HG02884 (cell line): ENCODE measurements around the gene EID3.

Experiments
- ATAC-seq: cut with Tn5 transposase; IDR thresholded peaks from one replicate; pipeline ENCODE4 v1.9.1; 2021; ENCODE audit warnings: mild to moderate bottlenecking, moderate library complexity; ENCODE audit not compliant: unreplicated experiment

The EID3 gene

DNA sequence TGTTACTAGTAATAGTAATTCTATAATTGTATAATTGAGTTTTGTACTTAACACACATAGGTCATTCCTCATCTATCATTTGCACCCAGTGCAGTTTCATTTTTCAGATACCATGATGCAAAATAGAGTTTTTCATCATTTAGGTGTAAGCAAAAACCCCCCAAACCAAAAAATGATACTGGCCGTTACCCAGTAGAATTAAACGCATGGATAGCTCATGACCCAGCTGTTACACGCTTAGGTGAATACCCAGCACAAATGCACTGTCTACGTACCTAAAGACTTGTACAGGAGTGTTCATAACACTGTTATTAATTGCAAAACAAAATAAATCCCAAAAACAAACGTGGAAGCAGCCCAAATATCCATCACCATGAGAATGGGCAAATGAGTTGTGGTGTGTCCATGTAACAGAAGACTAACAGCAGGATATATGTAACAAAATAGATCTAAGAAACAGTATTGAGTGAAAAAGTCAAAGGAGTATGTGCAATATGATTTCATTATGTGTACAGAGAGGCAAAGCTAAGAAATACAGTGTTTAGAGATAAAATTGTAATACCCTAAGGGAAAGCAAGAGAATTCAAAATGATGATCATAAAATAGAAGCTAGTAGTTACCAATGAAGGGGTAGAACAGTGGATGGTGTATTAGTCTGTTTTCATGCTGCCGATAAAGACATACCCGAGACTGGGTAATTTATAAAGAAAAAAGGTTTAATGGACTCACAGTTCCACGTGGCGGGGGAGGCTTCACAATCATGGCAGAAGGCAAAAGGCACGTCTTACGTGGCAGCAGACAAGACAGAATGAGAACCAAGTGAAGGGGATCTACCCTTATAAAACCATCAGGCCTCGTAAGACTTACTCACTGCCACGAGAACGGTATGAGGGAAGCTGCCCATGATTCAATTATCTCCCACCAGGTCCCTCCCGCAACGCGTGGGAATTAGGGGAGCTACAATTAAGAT lies 49.8 kb downstream of the EID3 start:
- no peak for ATAC-seq

GRCh38 chr12:104354167-104354867 lies 50.8 kb downstream of the EID3 start:
- no peak for ATAC-seq
